H1 (cell line): ENCODE data around the gene PEX14.

Source experiments
- TCF12 ChIP-seq: IDR thresholded peaks from 2 replicates; pipeline ENCODE4 v1.6.1; 2011; ENCODE audit warnings: low read depth, mild to moderate bottlenecking, low read length
- TF ChIP-seq, protein P1 (sequence below), 3 experiments: IDR thresholded peaks; 1 replicate in 2 of 3; 2 replicates in 1 of 3; pipeline versions ENCODE4 v1.5.1 to v1.6.1; 2011; ENCODE audit warnings: low read length in 3 of 3, mild to moderate bottlenecking in 3 of 3, inconsistent platforms in 2 of 3, low read depth in 1 of 3, moderate library complexity in 1 of 3; ENCODE audit not compliant: insufficient read depth in 1 of 3; ENCODE audit errors: control extremely low read depth in 1 of 3

DNA sequence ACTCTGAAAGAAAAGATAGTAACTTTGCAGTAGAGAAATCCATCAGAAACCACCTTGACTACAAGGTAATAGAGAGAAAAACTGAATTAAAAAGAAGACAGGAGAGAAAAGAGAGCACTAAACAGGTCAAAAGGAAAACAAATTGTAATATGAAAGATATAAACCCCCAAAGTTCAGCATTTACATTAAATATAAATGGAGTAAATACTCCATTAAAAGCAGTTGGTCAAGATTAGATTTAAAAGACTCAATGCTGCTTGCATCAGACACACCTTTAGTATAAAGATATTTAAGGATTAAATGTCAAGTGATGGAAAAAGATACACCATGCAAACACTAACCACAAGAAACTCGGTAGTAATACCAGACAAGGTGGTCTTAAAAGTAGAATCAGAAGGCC lies 110.5 kb downstream of the PEX14 start:
- TF ChIP-seq, protein P1, sequence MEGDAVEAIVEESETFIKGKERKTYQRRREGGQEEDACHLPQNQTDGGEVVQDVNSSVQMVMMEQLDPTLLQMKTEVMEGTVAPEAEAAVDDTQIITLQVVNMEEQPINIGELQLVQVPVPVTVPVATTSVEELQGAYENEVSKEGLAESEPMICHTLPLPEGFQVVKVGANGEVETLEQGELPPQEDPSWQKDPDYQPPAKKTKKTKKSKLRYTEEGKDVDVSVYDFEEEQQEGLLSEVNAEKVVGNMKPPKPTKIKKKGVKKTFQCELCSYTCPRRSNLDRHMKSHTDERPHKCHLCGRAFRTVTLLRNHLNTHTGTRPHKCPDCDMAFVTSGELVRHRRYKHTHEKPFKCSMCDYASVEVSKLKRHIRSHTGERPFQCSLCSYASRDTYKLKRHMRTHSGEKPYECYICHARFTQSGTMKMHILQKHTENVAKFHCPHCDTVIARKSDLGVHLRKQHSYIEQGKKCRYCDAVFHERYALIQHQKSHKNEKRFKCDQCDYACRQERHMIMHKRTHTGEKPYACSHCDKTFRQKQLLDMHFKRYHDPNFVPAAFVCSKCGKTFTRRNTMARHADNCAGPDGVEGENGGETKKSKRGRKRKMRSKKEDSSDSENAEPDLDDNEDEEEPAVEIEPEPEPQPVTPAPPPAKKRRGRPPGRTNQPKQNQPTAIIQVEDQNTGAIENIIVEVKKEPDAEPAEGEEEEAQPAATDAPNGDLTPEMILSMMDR (IDR thresholded peaks at IDR 0.05; ENCODE audit: control extremely low read depth in 1 of 3, insufficient read depth in 1 of 3, low read depth in 1 of 3, low read length in 3 of 3) = no peak
- TF ChIP-seq TCF12 = no peak
